GM10266 (cell line): Measurements from ENCODE around the gene SMIM43.

ENCODE experiments used
- DNase-seq: peaks from one replicate; pipeline ENCODE4 v3.0.0; 2012; ENCODE audit errors: extremely low spot score
- CTCF ChIP-seq: IDR thresholded peaks from 2 replicates; pipeline ENCODE4 v1.5.1; 2012; ENCODE audit warnings: mild to moderate bottlenecking, low read depth; ENCODE audit not compliant: control insufficient read depth, insufficient read depth; ENCODE audit errors: missing control alignments

Gene SMIM43

GRCh38 chr4:121724671-121725070 lies 40.3 kb downstream of the SMIM43 start:
- no peak for DNase-seq
- TF ChIP-seq CTCF: no peak

DNA sequence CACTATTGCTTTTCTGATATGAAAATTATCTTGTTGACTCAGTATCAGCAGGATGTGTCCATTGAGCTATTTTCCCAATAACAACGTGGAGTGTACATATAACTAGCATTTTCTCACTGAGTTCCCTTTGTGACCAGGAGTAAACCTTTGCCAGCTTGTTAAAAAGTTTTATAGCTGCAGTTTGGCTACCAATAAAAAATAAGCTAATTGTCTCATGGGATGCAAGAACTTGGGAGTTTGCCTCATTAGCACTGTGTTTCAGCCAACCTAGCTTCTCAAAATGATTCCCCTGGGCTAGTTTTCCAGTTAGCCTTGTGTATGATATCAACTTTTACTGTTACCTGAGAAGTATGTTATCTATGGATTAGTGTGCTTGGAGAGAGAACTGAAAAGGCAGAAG lies 43.3 kb downstream of the SMIM43 start:
- no peak for DNase-seq
- TF ChIP-seq CTCF: no peak

DNA sequence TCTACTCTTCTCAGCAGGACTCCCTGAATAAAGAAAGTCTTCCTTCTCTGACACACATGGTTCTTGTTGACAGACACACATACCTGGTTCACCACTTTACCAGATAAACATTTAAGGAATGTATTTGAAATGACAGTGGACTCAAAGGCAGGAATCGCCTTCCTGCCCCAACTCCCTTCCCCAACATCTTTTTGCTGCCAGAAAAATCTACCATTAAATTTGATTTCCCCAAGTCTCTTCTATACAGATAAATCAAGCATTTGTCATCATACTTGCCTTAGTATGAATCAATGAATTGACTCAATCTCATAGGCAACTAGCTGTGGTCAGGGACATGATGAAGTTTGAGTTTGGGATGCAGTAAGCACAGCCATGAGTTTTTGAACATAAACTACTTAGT lies 44.9 kb downstream of the SMIM43 start:
- no peak for DNase-seq
- TF ChIP-seq CTCF: no peak

GRCh38 chr4:121717680-121718237 lies 47.2 kb downstream of the SMIM43 start:
- no peak for DNase-seq
- TF ChIP-seq CTCF: no peak

DNA sequence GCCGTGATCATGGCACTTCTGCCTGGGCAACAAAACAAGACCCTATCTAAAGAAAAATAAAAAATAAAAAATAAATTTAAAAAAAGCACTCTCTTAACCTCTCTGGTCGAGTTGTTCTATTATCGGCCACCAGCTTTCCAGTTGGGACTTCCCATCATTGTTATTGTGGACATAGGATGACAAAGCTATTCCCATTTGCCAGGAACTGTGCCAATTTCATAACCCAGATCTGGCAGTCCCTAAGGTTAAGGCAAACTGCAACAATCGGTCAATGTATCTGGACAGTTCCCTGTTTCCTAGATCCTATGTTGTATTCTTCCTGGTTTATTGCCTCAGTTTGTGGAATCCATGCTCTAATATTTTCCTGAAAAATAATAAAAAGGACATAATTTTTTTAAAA lies 50.4 kb downstream of the SMIM43 start:
- no peak for DNase-seq
- no peak for TF ChIP-seq CTCF

DNA sequence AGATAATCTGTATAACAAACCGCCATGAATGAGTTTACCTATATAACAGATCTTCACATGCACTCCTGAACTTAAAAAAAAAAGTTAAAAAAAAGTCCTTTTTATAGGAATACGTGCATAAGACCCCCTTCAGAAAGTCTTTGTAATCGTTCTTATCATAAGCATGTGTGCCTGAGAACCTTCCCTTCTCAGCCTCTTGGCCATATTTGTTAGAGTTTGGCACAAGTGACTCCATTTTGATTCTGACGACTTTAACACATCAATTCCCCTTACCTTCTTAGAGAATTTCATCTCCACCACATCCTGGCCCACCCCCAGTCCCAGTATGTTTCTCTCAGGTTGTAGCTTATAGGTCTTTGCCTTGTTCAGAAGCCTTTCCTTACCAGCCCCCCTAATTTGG lies 52.2 kb downstream of the SMIM43 start:
- DNase-seq: no peak
- TF ChIP-seq CTCF: no peak

GRCh38 chr4:121712001-121712651 lies 52.8 kb downstream of the SMIM43 start:
- TF ChIP-seq CTCF: no peak
- DNase-seq: no peak
